GM12878 (cell line): ENCODE results near the gene COL19A1. TPM values are rescaled to one million over a fixed set of nuclear protein-coding genes. Genes with fewer than 3 reads are reported as not detected.
A peak's percentile ranks its signal among the peaks of the same experiment; 100 is the strongest.

Source experiments
- ATAC-seq: fragments of 200-7000 bp; cut with Tn5 transposase; 3 replicates; pipeline ENCODE4 v1.9.1; 2020; ENCODE audit warnings: mild to moderate bottlenecking, moderate library complexity
- BruUV-seq: library from RNA; stranded (reverse); fragments of 400-500 nt; replicated peaks from 2 replicates; lab custom pipeline; 2021; lab: Mats Ljungman, UMichigan
- CTCF ChIA-PET: fragments of 300-600 bp; sonication (Branson Sonifier 250); formaldehyde crosslinking; extraction: SDS; loops from one replicate; lab custom pipeline; 2021; ENCODE audit warnings: inconsistent platforms; lab: Yijun Ruan, JAX
- POLR2A ChIA-PET: fragments of 350-600 bp; formaldehyde crosslinking; extraction: SDS; loops from one replicate; lab custom pipeline; 2021; ENCODE audit warnings: inconsistent platforms; lab: Charles Lee
- RAD21 ChIA-PET: fragments of 300-600 bp; sonication (Branson Sonifier 250); formaldehyde crosslinking; loops from one replicate; lab custom pipeline; 2023; ENCODE audit warnings: antibody characterized with exemption; ENCODE audit not compliant: unreplicated experiment; lab: Charles Lee
- SMC1A ChIA-PET: fragments of 300-600 bp; sonication (Branson Sonifier 250); formaldehyde crosslinking; loops from one replicate; lab custom pipeline; 2023; ENCODE audit not compliant: unreplicated experiment, uncharacterized antibody; lab: Charles Lee
- DNase-seq: peaks from one replicate; pipeline ENCODE4 v3.0.0-alpha.2; 2011; ENCODE audit warnings: low read depth, low spot score
- FAIRE-seq: peaks from 3 replicates; lab custom pipeline; 2011; peaks lifted over from hg19 to GRCh38; lab: Jason Lieb, UNC
- H2AFZ ChIP-seq: 2 replicates; pipeline ENCODE4 v1.6.0; 2011; ENCODE audit warnings: low read depth, low read length, control low read depth; ENCODE audit not compliant: control insufficient read depth
- H3K27ac ChIP-seq: 2 replicates; pipeline ENCODE4 v1.5.1; 2011; ENCODE audit warnings: control low read depth; ENCODE audit not compliant: control insufficient read depth, insufficient read depth
- H3K27me3 ChIP-seq, 2 experiments: replicated peaks in 1 of 2; 2 replicates each; pipeline versions ENCODE4 v1.6.0 to v1.6.1; 2011; ENCODE audit warnings: low read length in 1 of 2; ENCODE audit not compliant: control insufficient read depth in 2 of 2, insufficient read depth in 2 of 2
- H3K36me3 ChIP-seq, 2 experiments: 2 replicates each; pipeline ENCODE4 v1.5.1; 2011; ENCODE audit warnings: low read length in 1 of 2; ENCODE audit not compliant: control insufficient read depth in 2 of 2, insufficient read depth in 2 of 2
- H3K4me1 ChIP-seq: 2 replicates; pipeline ENCODE4 v1.6.1; 2011; ENCODE audit warnings: mild to moderate bottlenecking, low read length, moderate library complexity, mixed read lengths; ENCODE audit not compliant: control insufficient read depth, insufficient read depth
- H3K4me2 ChIP-seq: 2 replicates; pipeline ENCODE4 v1.6.0; 2011; ENCODE audit warnings: control low read depth; ENCODE audit not compliant: control insufficient read depth, insufficient read depth
- H3K4me3 ChIP-seq: fragments of 200-600 bp; sonication (generic); 2 replicates; pipeline ENCODE4 v1.5.1; 2016
- H3K79me2 ChIP-seq: 2 replicates; pipeline ENCODE4 v1.6.0; 2011; ENCODE audit warnings: low read length; ENCODE audit not compliant: control insufficient read depth, insufficient read depth
- H3K9ac ChIP-seq: 2 replicates; pipeline ENCODE4 v1.8.0; 2011; ENCODE audit warnings: low read length, control low read depth, mixed read lengths; ENCODE audit not compliant: control insufficient read depth, insufficient read depth
- H3K9me3 ChIP-seq: replicated peaks from 3 replicates; pipeline ENCODE4 v1.5.1; 2011; ENCODE audit warnings: mild to moderate bottlenecking, low read length; ENCODE audit not compliant: control insufficient read depth, insufficient read depth
- H4K20me1 ChIP-seq: 2 replicates; pipeline ENCODE4 v1.6.0; 2011; ENCODE audit not compliant: control insufficient read depth, insufficient read depth
- CBX3 ChIP-seq: fragments of 200-600 bp; sonication (generic); IDR thresholded peaks from 2 replicates; pipeline ENCODE4 v1.6.1; 2016; ENCODE audit warnings: low read depth, borderline replicate concordance
- EP300 ChIP-seq, 2 experiments: fragments of 150-350 bp in 1 of 2; IDR thresholded peaks; 2 replicates each; pipeline ENCODE4 v1.6.1; 2011 to 2012; ENCODE audit warnings: low read depth in 2 of 2, low read length in 2 of 2, borderline replicate concordance in 1 of 2, improper control_type of control experiment in 1 of 2, inconsistent platforms in 1 of 2; ENCODE audit not compliant: control insufficient read depth in 1 of 2
- FOS ChIP-seq: IDR thresholded peaks from 3 replicates; pipeline ENCODE4 v1.6.1; 2011; ENCODE audit warnings: borderline replicate concordance; ENCODE audit not compliant: insufficient read length; ENCODE audit errors: extremely low read depth
- PAX8 ChIP-seq: fragments of 450-650 bp; IDR thresholded peaks from 2 replicates; pipeline ENCODE4 v1.6.1; 2017; ENCODE audit warnings: mild to moderate bottlenecking, moderate library complexity
- RUNX3 ChIP-seq: IDR thresholded peaks from 2 replicates; pipeline ENCODE4 v1.6.1; 2012; ENCODE audit warnings: low read length, inconsistent platforms
- ZNF24 ChIP-seq: fragments of 450-650 bp; IDR thresholded peaks from 2 replicates; pipeline ENCODE4 v1.6.1; 2017; ENCODE audit warnings: antibody characterized with exemption, mild to moderate bottlenecking
- WGBS: methylation state at CpG from one replicate; pipeline ENCODE4 v1.1.6; 2016; ENCODE audit warnings: low lambda C conversion rate; ENCODE audit not compliant: insufficient replicate concordance, insufficient coverage; ENCODE audit errors: missing lambda C conversion rate; 5-methylcytosine and 5-hydroxymethylcytosine counted together
- in situ Hi-C: fragments of 300-500 bp; cut with MboI; formaldehyde crosslinking; loops from 9 replicates; pipeline ENCODE4 v1.14.3; 2018; ENCODE audit warnings: mixed read lengths
- intact Hi-C: fragments of 100-400 bp; cut with micrococcal nuclease; formaldehyde crosslinking; loops from one replicate; pipeline ENCODE4 v1.14.2; 2022; ENCODE audit not compliant: unreplicated experiment
- polyA plus RNA-seq, 11 experiments: library from polyadenylated mRNA; depleted of rRNA in 4 of 11; unstranded in 6 of 11; stranded (reverse) in 5 of 11; fragments of >200 nt; fragmentation: Nextera tagmentation in 4 of 11; fragmentation: Illumina TruSeq in 1 of 11; extraction: Ambion mirVana in 4 of 11; extraction: Trizol in 1 of 11; gene quantifications; 1 replicate in 1 of 11; 2 replicates in 10 of 11; pipeline versions ENCODE4 v1.2.1 to v1.2.3, GENCODE V29; 2011 to 2016; ENCODE audit warnings: inconsistent platforms in 2 of 11, missing spikeins in 2 of 11, low read depth in 1 of 11
- total RNA-seq, 4 experiments: library from RNA; depleted of rRNA in 3 of 4; stranded (reverse); fragments of >200 nt in 3 of 4; fragmentation: Illumina TruSeq in 1 of 4; extraction: Trizol in 1 of 4; gene quantifications; 2 replicates each; pipeline versions ENCODE4 v1.2.1 to v1.2.3, GENCODE V29; 2013 to 2021
- TF ChIP-seq, protein P1 (sequence below): fragments of 450-650 bp; IDR thresholded peaks from 2 replicates; pipeline ENCODE4 v1.6.1; 2017; ENCODE audit warnings: mild to moderate bottlenecking, moderate library complexity
- TF ChIP-seq, protein P2 (sequence below): fragments of 450-650 bp; IDR thresholded peaks from 2 replicates; pipeline ENCODE4 v1.6.1; 2017; ENCODE audit warnings: low read depth, mild to moderate bottlenecking, moderate library complexity
- TF ChIP-seq, protein P3 (sequence below): fragments of 150-350 bp; IDR thresholded peaks from 2 replicates; pipeline ENCODE4 v1.6.1; 2014; ENCODE audit warnings: mild to moderate bottlenecking, low read depth, low read length

COL19A1 gene
- total and polyA plus RNA-seq, 10 of the 15 experiments (the other 5 are each of a cell fraction or from before 2014, with no cell fraction given) = 1.1 to 13.5 (median 4.1) TPM

DNA sequence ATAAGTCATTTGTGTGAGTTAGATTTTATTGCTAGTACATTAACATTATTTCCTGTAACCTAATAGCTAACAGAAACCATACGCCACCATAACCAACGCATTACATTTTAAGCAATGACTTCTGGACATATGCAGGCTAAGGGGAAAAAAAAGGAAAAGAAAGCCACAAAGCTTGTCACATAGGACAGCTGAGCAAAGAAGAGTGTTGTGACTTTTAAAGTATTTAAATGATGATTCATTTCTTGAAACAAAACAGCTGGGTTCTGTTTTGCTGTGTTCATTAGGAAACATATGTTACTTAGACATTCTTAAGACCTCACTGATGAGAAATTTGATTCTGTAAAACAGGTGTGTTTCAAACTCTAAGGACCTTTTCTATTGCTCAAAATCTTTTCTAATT is 265.2 kb downstream of the COL19A1 start (continued):
- TF ChIP-seq, protein P1, sequence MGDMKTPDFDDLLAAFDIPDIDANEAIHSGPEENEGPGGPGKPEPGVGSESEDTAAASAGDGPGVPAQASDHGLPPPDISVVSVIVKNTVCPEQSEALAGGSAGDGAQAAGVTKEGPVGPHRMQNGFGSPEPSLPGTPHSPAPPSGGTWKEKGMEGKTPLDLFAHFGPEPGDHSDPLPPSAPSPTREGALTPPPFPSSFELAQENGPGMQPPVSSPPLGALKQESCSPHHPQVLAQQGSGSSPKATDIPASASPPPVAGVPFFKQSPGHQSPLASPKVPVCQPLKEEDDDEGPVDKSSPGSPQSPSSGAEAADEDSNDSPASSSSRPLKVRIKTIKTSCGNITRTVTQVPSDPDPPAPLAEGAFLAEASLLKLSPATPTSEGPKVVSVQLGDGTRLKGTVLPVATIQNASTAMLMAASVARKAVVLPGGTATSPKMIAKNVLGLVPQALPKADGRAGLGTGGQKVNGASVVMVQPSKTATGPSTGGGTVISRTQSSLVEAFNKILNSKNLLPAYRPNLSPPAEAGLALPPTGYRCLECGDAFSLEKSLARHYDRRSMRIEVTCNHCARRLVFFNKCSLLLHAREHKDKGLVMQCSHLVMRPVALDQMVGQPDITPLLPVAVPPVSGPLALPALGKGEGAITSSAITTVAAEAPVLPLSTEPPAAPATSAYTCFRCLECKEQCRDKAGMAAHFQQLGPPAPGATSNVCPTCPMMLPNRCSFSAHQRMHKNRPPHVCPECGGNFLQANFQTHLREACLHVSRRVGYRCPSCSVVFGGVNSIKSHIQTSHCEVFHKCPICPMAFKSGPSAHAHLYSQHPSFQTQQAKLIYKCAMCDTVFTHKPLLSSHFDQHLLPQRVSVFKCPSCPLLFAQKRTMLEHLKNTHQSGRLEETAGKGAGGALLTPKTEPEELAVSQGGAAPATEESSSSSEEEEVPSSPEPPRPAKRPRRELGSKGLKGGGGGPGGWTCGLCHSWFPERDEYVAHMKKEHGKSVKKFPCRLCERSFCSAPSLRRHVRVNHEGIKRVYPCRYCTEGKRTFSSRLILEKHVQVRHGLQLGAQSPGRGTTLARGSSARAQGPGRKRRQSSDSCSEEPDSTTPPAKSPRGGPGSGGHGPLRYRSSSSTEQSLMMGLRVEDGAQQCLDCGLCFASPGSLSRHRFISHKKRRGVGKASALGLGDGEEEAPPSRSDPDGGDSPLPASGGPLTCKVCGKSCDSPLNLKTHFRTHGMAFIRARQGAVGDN = no peak
- TF ChIP-seq, protein P2, sequence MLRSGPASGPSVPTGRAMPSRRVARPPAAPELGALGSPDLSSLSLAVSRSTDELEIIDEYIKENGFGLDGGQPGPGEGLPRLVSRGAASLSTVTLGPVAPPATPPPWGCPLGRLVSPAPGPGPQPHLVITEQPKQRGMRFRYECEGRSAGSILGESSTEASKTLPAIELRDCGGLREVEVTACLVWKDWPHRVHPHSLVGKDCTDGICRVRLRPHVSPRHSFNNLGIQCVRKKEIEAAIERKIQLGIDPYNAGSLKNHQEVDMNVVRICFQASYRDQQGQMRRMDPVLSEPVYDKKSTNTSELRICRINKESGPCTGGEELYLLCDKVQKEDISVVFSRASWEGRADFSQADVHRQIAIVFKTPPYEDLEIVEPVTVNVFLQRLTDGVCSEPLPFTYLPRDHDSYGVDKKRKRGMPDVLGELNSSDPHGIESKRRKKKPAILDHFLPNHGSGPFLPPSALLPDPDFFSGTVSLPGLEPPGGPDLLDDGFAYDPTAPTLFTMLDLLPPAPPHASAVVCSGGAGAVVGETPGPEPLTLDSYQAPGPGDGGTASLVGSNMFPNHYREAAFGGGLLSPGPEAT = peak; percentile 61; the same call in 1 of the 2 replicates
- TF ChIP-seq FOS = no peak
- no peak for TF ChIP-seq PAX8
- TF ChIP-seq ZNF24 = no peak
- TF ChIP-seq CBX3 = no peak
- TF ChIP-seq, all 136 proteins: peak for 32

DNA sequence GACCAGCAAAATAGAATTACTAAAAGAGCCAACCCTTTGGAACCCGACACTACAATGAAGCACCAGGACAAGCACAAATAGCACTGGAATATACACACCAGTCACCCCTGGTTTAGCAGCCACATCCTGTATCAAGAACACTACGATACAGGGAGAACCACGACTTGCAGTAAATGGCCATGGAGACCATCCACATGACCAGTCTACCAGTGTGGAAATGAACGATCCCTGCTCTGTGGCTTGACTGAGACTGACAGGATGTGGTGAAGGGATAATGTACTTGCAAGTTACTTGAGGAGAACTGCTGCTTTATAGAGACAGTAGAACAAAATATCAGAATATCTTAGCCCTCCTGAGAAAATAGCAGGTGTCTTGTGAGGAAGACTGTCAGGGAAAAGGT is 266.9 kb downstream of the COL19A1 start:
- Histone ChIP-seq H3K79me2 (no peaks in the 10 kb centered on the region), H2AFZ (no peak overlapping the region), H3K9ac (no peak overlapping the region), H3K27ac (no peak overlapping the region), H3K4me2 (no peak overlapping the region), H3K36me3 (peaks cover 0 to 1% of the 10 kb centered on the region in 2 experiments; a peak in 2 of 4 replicates)
- intact Hi-C loops (no loop called here), in situ Hi-C loops (no loop called here)
- 70% methylated on average over 4 of the region's 4 CpGs for WGBS
- no peak for DNase-seq
- TF ChIP-seq, protein P3, sequence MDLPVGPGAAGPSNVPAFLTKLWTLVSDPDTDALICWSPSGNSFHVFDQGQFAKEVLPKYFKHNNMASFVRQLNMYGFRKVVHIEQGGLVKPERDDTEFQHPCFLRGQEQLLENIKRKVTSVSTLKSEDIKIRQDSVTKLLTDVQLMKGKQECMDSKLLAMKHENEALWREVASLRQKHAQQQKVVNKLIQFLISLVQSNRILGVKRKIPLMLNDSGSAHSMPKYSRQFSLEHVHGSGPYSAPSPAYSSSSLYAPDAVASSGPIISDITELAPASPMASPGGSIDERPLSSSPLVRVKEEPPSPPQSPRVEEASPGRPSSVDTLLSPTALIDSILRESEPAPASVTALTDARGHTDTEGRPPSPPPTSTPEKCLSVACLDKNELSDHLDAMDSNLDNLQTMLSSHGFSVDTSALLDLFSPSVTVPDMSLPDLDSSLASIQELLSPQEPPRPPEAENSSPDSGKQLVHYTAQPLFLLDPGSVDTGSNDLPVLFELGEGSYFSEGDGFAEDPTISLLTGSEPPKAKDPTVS = no peak
- TF ChIP-seq RUNX3 (0 out of 2 replicates have a peak, but pooled peaks have one; percentile 6), EP300 (IDR thresholded peaks at IDR 0.05; ENCODE audit: borderline replicate concordance in 1 of 2, control insufficient read depth in 1 of 2, low read depth in 2 of 2, low read length in 2 of 2) (no peak)
- TF ChIP-seq, all 136 proteins: peak for 1
- no peak for ATAC-seq
- POLR2A ChIA-PET = no interaction called here
- CTCF ChIA-PET = interaction anchor here (0.8 kb wide), 1 partner anchor 28 kb away, joined by 3 read pairs; no protein-coding TSS in a partner anchor
- Histone ChIP-seq H3K27me3 (no peaks in the 10 kb centered on the region), H3K4me3 (no peak overlapping the region), H3K4me1 (peaks cover 20% of the 10 kb centered on the region), H3K9me3 (no peaks in the 10 kb centered on the region), H4K20me1 (no peaks in the 10 kb centered on the region)
- SMC1A ChIA-PET = no interaction called here
- FAIRE-seq = no peak
- BruUV-seq = no TSS peak
- RAD21 ChIA-PET = no interaction called here
